K562 (cell line): ENCODE measurements around the gene BAD. TPM values are rescaled to one million over a fixed set of nuclear protein-coding genes. Genes with fewer than 3 reads are reported as not detected.

Experiments
- ARID3A ChIP-seq: IDR thresholded peaks from 2 replicates; pipeline ENCODE4 v1.6.1; 2012; ENCODE audit warnings: low read depth, low read length, improper control_type of control experiment, borderline replicate concordance
- CHD1 ChIP-seq: fragments of 200-600 bp; sonication (generic); IDR thresholded peaks from one replicate; pipeline ENCODE4 v1.6.1; 2012; ENCODE audit warnings: mild to moderate bottlenecking, moderate library complexity, low read length, inconsistent platforms
- CHD7 ChIP-seq: fragments of 200-600 bp; sonication (generic); IDR thresholded peaks from one replicate; pipeline ENCODE4 v1.6.1; 2012; ENCODE audit warnings: mild to moderate bottlenecking, low read depth, low read length, inconsistent platforms
- E2F6 ChIP-seq, 2 experiments: IDR thresholded peaks; 2 replicates each; pipeline ENCODE4 v1.6.1; 2011; ENCODE audit warnings: borderline replicate concordance in 1 of 2, control low read depth in 1 of 2, low read depth in 1 of 2, low read length in 1 of 2, mild to moderate bottlenecking in 1 of 2, mixed read lengths in 1 of 2, moderate library complexity in 1 of 2; ENCODE audit not compliant: insufficient read depth in 1 of 2, insufficient read length in 1 of 2, poor library complexity in 1 of 2, severe bottlenecking in 1 of 2; ENCODE audit errors: extremely low read depth in 1 of 2
- EGR1 ChIP-seq: fragments of 450-650 bp; conservative IDR thresholded peaks from 2 replicates; pipeline ENCODE4 v1.6.1; 2017; ENCODE audit warnings: mild to moderate bottlenecking
- SMAD1 ChIP-seq: fragments of 150-350 bp; IDR thresholded peaks from 2 replicates; pipeline ENCODE4 v1.6.1; 2014; ENCODE audit warnings: low read length, low read depth; ENCODE audit not compliant: partially characterized antibody
- SMARCE1 ChIP-seq: fragments of 450-650 bp; IDR thresholded peaks from 2 replicates; pipeline ENCODE4 v1.7.1; 2016; ENCODE audit warnings: mild to moderate bottlenecking
- SP1 ChIP-seq: sonication (generic); formaldehyde crosslinking; IDR thresholded peaks from 2 replicates; pipeline ENCODE4 v1.8.1; 2022; ENCODE audit warnings: mild to moderate bottlenecking, missing genetic modification reagents
- SRSF3 ChIP-seq: fragments of 200-400 bp; formaldehyde crosslinking; IDR thresholded peaks from 2 replicates; pipeline ENCODE4 v1.6.1; 2016; ENCODE audit warnings: mild to moderate bottlenecking, low read length, moderate library complexity; ENCODE audit not compliant: insufficient read depth
- TRIM24 ChIP-seq, 2 experiments: fragments of 450-650 bp; IDR thresholded peaks; 2 replicates each; pipeline ENCODE4 v1.6.1; 2016
- ZC3H4 ChIP-seq: sonication (generic); formaldehyde crosslinking; IDR thresholded peaks from 2 replicates; pipeline ENCODE4 v1.9.0; 2021; ENCODE audit warnings: missing genetic modification reagents, borderline replicate concordance
- ZNF316 ChIP-seq: fragments of 450-650 bp; IDR thresholded peaks from 2 replicates; pipeline ENCODE4 v1.6.1; 2016
- ZNF431 ChIP-seq: sonication (generic); formaldehyde crosslinking; IDR thresholded peaks from 2 replicates; pipeline ENCODE4 v1.8.0; 2022; ENCODE audit warnings: mild to moderate bottlenecking, missing genetic modification reagents
- polyA plus RNA-seq, 8 experiments: library from polyadenylated mRNA; depleted of rRNA in 4 of 8; stranded (reverse) in 5 of 8; unstranded in 3 of 8; fragments of >200 nt; fragmentation: Nextera tagmentation in 2 of 8; fragmentation: Illumina TruSeq in 1 of 8; extraction: Ambion mirVana in 2 of 8; extraction: Trizol in 1 of 8; gene quantifications; 2 replicates each; pipeline versions ENCODE4 v1.2.1 to v1.2.3, GENCODE V29; 2011 to 2014; ENCODE audit warnings: inconsistent platforms in 1 of 8, missing spikeins in 1 of 8
- total RNA-seq, 7 experiments: library from RNA; depleted of rRNA in 6 of 7; stranded (reverse); fragments of >200 nt in 6 of 7; fragmentation: Illumina TruSeq in 2 of 7; extraction: Trizol in 2 of 7; gene quantifications; 2 replicates each; pipeline versions ENCODE4 v1.2.1 to v1.2.3, GENCODE V29; 2011 to 2021; ENCODE audit warnings: low replicate concordance in 1 of 7

The BAD gene
- total and polyA plus RNA-seq, 9 of the 15 experiments (the other 6 are each of a cell fraction or from before 2014, with no cell fraction given), result 0.61 to 45.6 (median 11.8) TPM

- TF ChIP-seq E2F6 (IDR thresholded peaks at IDR 0.05; ENCODE audit: borderline replicate concordance in 1 of 2, extremely low read depth in 1 of 2, insufficient read depth in 1 of 2, insufficient read length in 1 of 2, low read depth in 1 of 2, low read length in 1 of 2, poor library complexity in 1 of 2, severe bottlenecking in 1 of 2) (peak in 1 of 2 experiments; percentile 10), EGR1 (no peak), ARID3A (0 out of 2 replicates have a peak, but pooled peaks have one; percentile 19), TRIM24 (IDR thresholded peaks at IDR 0.05) (0 out of 4 replicates have a peak, but pooled peaks of 1 of the 2 experiments have one; percentile 9), ZNF316 (no peak), SRSF3 (0 out of 2 replicates have a peak, but pooled peaks have one; percentile 61), SMAD1 (peak; percentile 6), SP1 (peak; percentile 75), CHD1 (peak; percentile 58), CHD7 (no peak), SMARCE1 (peak; percentile 48; the same call in 1 of the 2 replicates), ZC3H4 (CRISPR knock-in tag) (peak; percentile 96; the same call in 1 of the 2 replicates), ZNF431 (CRISPR knock-in tag) (peak; percentile 70; the same call in 1 of the 2 replicates)
Observed at GRCh38 chr11:64304316-64305072, 20.0 kb upstream of the BAD start (continued).
